CD4-positive, alpha-beta T cell (primary cell): ENCODE results near the gene PSMA1. TPM values are rescaled to one million over a fixed set of nuclear protein-coding genes. Genes with fewer than 3 reads are reported as not detected.

Experiments used
- ATAC-seq: fragments of 200-7000 bp; cut with Tn5 transposase; one replicate; pipeline ENCODE4 v1.10.0; 2022; ENCODE audit warnings: mild to moderate bottlenecking; ENCODE audit not compliant: poor library complexity
- CTCF ChIA-PET: fragments of 350-600 bp; sonication (Branson Sonifier 250); formaldehyde crosslinking; loops from one replicate; lab custom pipeline; 2021; ENCODE audit warnings: antibody characterized with exemption, inconsistent platforms; lab: Charles Lee
- POLR2A ChIA-PET: fragments of 350-600 bp; sonication (Branson Sonifier 250); formaldehyde crosslinking; loops from one replicate; lab custom pipeline; 2021; ENCODE audit warnings: antibody characterized with exemption, inconsistent platforms; lab: Charles Lee
- DNase-seq, 14 experiments: peaks; one replicate each; pipeline ENCODE4 v3.0.0-alpha.2; 2013 to 2020; ENCODE audit warnings: mixed read lengths in 2 of 14
- H3K27ac ChIP-seq, 2 donors: one replicate each; pipeline versions ENCODE4 v1.5.1 to v1.7.0; 2013; ENCODE audit warnings: low read length in 2 of 2, low read depth in 1 of 2, mild to moderate bottlenecking in 1 of 2
- H3K27me3 ChIP-seq, 2 experiments: 1 replicate in 1 of 2; 2 replicates in 1 of 2; pipeline versions ENCODE4 v1.6.1 to v1.7.0; 2013; ENCODE audit warnings: low read length in 2 of 2, control low read depth in 1 of 2, mild to moderate bottlenecking in 1 of 2, moderate library complexity in 1 of 2; ENCODE audit not compliant: insufficient read depth in 2 of 2, control insufficient read depth in 1 of 2
- H3K36me3 ChIP-seq: one replicate; pipeline ENCODE4 v1.6.1; 2013; ENCODE audit warnings: low read length, control low read depth; ENCODE audit not compliant: insufficient read depth
- H3K4me1 ChIP-seq: one replicate; pipeline ENCODE4 v1.6.1; 2013; ENCODE audit warnings: low read length, control low read depth; ENCODE audit not compliant: insufficient read depth
- H3K4me3 ChIP-seq: one replicate; pipeline ENCODE4 v1.5.1; 2013; ENCODE audit warnings: mild to moderate bottlenecking, low read length, moderate library complexity
- H3K9me3 ChIP-seq, 2 experiments: 1 replicate in 1 of 2; 2 replicates in 1 of 2; pipeline versions ENCODE4 v1.6.1 to v1.7.0; 2013; ENCODE audit warnings: low read length in 2 of 2, mild to moderate bottlenecking in 2 of 2, control low read depth in 1 of 2, moderate library complexity in 1 of 2; ENCODE audit not compliant: control insufficient read depth in 1 of 2, insufficient read depth in 1 of 2
- H3K27ac Mint-ChIP-seq: one replicate; pipeline ENCODE4 v1.8.0; 2020; ENCODE audit warnings: mixed read lengths
- H3K27me3 Mint-ChIP-seq: one replicate; pipeline ENCODE4 v1.8.0; 2021; ENCODE audit warnings: mixed read lengths
- H3K36me3 Mint-ChIP-seq: one replicate; pipeline ENCODE4 v1.8.0; 2021; ENCODE audit warnings: low read depth, mixed read lengths
- H3K4me1 Mint-ChIP-seq: one replicate; pipeline ENCODE4 v1.8.0; 2021; ENCODE audit warnings: low read depth, mixed read lengths
- H3K4me3 Mint-ChIP-seq: one replicate; pipeline ENCODE4 v1.8.0; 2020; ENCODE audit warnings: mild to moderate bottlenecking, mixed read lengths
- H3K9me3 Mint-ChIP-seq: one replicate; pipeline ENCODE4 v1.8.0; 2020; ENCODE audit warnings: mixed read lengths
- intact Hi-C, 2 experiments: fragments of 100-400 bp; cut with DNase I in 1 of 2; cut with micrococcal nuclease in 1 of 2; formaldehyde crosslinking; loops; one replicate each; pipeline versions ENCODE4 v1.15.1 to v1.9.0; 2023 to 2025; cut with DNase I, micrococcal nuclease
- total RNA-seq, 174 experiments: library from RNA in 2 of 174; stranded (reverse) in 2 of 174; gene quantifications; one replicate each; pipeline ENCODE4 v1.2.3 and lab custom pipeline; 2021 to 2026
- TF ChIP-seq, protein P1 (sequence below): fragments of 200-600 bp; IDR thresholded peaks from one replicate; pipeline ENCODE4 v1.8.0; 2022; ENCODE audit warnings: antibody characterized with exemption, mild to moderate bottlenecking

PSMA1 gene
- total RNA-seq, 2 experiments from 2014 or later = 170 to 175 TPM

DNA sequence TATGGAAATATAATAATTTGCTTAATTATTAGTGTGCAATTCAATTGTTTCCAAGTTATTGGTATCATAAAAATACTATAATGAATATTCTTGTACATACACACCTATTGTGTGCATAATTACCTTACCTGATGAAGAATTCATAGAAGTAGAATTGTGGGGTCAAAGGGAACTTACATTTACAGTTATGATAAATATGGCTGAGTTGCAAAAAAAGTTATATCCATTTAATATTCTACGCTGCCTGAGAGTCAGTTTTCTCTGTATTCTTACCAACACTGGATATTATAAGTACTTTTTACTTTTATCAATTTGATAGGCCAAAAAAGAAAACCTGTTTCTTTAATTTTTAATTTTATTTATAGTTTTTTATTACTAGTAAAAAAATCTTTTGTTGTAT, 2.1 kb upstream of the PSMA1 start:
- Histone ChIP-seq H3K9me3 (no peaks in the 10 kb centered on the region), H3K4me3 (no peak overlapping the region), H3K27me3 (no peaks in the 10 kb centered on the region), H3K4me1 (peaks cover 14% of the 10 kb centered on the region), H3K36me3 (peaks cover 8% of the 10 kb centered on the region), H3K27ac (no peak overlapping the region)
- no peak overlapping the region for H3K27ac Mint-ChIP-seq
- ChIA-PET CTCF (no interaction called here), POLR2A (interaction anchor here (1.5 kb wide), 1 partner anchor 242 kb away, joined by 3 read pairs; no protein-coding TSS in a partner anchor)
- H3K9me3 Mint-ChIP-seq = no peaks in the 10 kb centered on the region
- H3K4me1 Mint-ChIP-seq = peaks cover 34% of the 10 kb centered on the region
- H3K36me3 Mint-ChIP-seq = peaks cover 36% of the 10 kb centered on the region
- H3K27me3 Mint-ChIP-seq = no peaks in the 10 kb centered on the region
- DNase-seq = no peak
- no peak for ATAC-seq
- TF ChIP-seq, protein P1, sequence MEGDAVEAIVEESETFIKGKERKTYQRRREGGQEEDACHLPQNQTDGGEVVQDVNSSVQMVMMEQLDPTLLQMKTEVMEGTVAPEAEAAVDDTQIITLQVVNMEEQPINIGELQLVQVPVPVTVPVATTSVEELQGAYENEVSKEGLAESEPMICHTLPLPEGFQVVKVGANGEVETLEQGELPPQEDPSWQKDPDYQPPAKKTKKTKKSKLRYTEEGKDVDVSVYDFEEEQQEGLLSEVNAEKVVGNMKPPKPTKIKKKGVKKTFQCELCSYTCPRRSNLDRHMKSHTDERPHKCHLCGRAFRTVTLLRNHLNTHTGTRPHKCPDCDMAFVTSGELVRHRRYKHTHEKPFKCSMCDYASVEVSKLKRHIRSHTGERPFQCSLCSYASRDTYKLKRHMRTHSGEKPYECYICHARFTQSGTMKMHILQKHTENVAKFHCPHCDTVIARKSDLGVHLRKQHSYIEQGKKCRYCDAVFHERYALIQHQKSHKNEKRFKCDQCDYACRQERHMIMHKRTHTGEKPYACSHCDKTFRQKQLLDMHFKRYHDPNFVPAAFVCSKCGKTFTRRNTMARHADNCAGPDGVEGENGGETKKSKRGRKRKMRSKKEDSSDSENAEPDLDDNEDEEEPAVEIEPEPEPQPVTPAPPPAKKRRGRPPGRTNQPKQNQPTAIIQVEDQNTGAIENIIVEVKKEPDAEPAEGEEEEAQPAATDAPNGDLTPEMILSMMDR = no peak
- intact Hi-C loops = loop anchor here (5.0 kb wide), 3 partner anchors 55 to 125 kb away; partner anchors contain the start of gene PDE3B (in 1 of the 2)
- no peak overlapping the region for H3K4me3 Mint-ChIP-seq

DNA sequence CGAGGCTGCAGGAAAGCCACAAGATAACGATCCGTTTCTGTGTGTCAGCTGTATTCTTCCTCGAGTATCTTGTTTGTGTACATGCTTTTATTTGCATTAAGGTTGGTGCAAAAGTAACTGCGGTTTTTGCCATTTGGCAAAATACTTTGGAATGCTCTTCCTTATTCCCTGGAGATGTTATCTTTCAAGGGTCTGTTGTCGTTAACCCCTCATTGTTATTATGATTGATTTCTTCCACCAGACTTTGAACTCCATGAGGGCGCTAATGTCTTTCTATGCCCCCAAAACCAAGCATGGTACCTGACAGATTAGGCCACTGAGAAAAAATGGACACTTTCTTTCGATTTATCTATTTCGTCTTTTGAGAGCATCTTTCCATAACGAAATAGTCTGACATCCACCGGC, 563 bp upstream of the PSMA1 start:
- intact Hi-C loops = loop anchor here (1.0 to 5.0 kb wide), 8 partner anchors 19 to 372 kb away; partner anchors contain the start of genes CYP2R1 (in 1 of the 2) and PDE3B (in 1 of the 2)
- peak overlapping the region; percentile 74 for H3K4me3 ChIP-seq
- H3K9me3 Mint-ChIP-seq = no peaks in the 10 kb centered on the region
- H3K4me1 ChIP-seq = peaks cover 14% of the 10 kb centered on the region
- H3K36me3 ChIP-seq = peaks cover 21% of the 10 kb centered on the region
- no peaks in the 10 kb centered on the region for H3K27me3 ChIP-seq
- TF ChIP-seq, protein P1 = no peak
- ChIA-PET CTCF (interaction anchor here (1.0 to 2.3 kb wide), 5 partner anchors 21 to 387 kb away, joined by 3 to 11 read pairs (median 4); partner anchors contain the start of genes COPB1 and PDE3B), POLR2A (interaction anchor here (0.9 to 3.2 kb wide), 14 partner anchors 20 to 554 kb away, joined by 3 to 39 read pairs (median 6); partner anchors contain the start of genes COPB1, CYP2R1 and PDE3B)
- no peak for DNase-seq
- H3K4me1 Mint-ChIP-seq = peaks cover 37% of the 10 kb centered on the region
- peak overlapping the region; percentile 96 for H3K4me3 Mint-ChIP-seq
- H3K27me3 Mint-ChIP-seq = no peaks in the 10 kb centered on the region
- H3K36me3 Mint-ChIP-seq = peaks cover 41% of the 10 kb centered on the region
- peak overlapping the region; percentile 94 for H3K27ac Mint-ChIP-seq
- no peaks in the 10 kb centered on the region for H3K9me3 ChIP-seq
- ATAC-seq = no peak
- peak overlapping the region; percentile 81 to 83 for H3K27ac ChIP-seq

DNA sequence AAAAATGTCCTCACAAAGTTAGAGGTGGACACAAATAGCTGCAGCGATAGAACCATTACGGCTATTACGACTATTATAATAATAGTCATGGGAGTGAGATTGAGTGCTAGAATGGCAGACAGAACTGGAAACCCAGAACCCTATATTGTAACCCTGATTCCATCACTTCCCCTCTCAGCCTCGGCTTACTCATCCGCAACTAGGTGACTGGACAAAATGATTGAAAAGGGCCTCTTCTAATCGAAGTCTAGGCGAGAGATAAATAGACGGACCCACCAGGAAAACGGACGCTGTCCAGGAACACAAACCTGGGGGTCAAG, 629 bp downstream of the PSMA1 start:
- H3K27me3 Mint-ChIP-seq = no peaks in the 10 kb centered on the region
- H3K36me3 Mint-ChIP-seq = peaks cover 48% of the 10 kb centered on the region
- Histone ChIP-seq H3K4me3 (peak overlapping the region; percentile 74), H3K9me3 (no peaks in the 10 kb centered on the region), H3K27ac (peak overlapping the region; percentile 81 to 83), H3K27me3 (no peaks in the 10 kb centered on the region), H3K36me3 (peaks cover 32% of the 10 kb centered on the region), H3K4me1 (peaks cover 14% of the 10 kb centered on the region)
- ChIA-PET POLR2A (interaction anchor here (0.8 to 3.2 kb wide), 10 partner anchors 19 to 555 kb away, joined by 3 to 39 read pairs (median 12); partner anchors contain the start of genes COPB1, CYP2R1 and PDE3B), CTCF (interaction anchor here (1.1 to 2.3 kb wide), 3 partner anchors 20 to 270 kb away, joined by 3 to 11 read pairs (median 3); partner anchors contain the start of genes COPB1 and PDE3B)
- peak overlapping the region; percentile 96 for H3K4me3 Mint-ChIP-seq
- H3K4me1 Mint-ChIP-seq = peaks cover 41% of the 10 kb centered on the region
- peak in 4 of 14 experiments; percentile 6 to 63 (median 42) for DNase-seq
- ATAC-seq = peak; percentile 5
- H3K9me3 Mint-ChIP-seq = no peaks in the 10 kb centered on the region
- intact Hi-C loops = loop anchor here in 1 of 2 experiments (5.0 kb wide), 1 partner anchor 37 kb away; no protein-coding TSS in a partner anchor
- peak overlapping the region; percentile 94 for H3K27ac Mint-ChIP-seq
- TF ChIP-seq, protein P1 = no peak
